T-helper 2 cell treated with Interferon-gamma antibody and Interleukin-4, amounts not matched to agents 5 μg/mL and 100 μg/mL, for 36 hours (primary cell): ENCODE data around the gene ATP11A.

Experiments
- DNase-seq: peaks from one replicate; pipeline ENCODE4 v3.0.0; 2021; ENCODE audit warnings: low spot score
- H3K27ac Mint-ChIP-seq: one replicate; pipeline ENCODE4 v1.8.0; 2021; ENCODE audit warnings: mild to moderate bottlenecking, mixed read lengths
- H3K27me3 Mint-ChIP-seq: one replicate; pipeline ENCODE4 v1.8.0; 2021; ENCODE audit warnings: low read depth, mixed read lengths
- H3K36me3 Mint-ChIP-seq: one replicate; pipeline ENCODE4 v1.8.0; 2021; ENCODE audit warnings: low read depth, mixed read lengths
- H3K4me1 Mint-ChIP-seq: one replicate; pipeline ENCODE4 v1.8.0; 2021; ENCODE audit warnings: low read depth, mixed read lengths
- H3K4me3 Mint-ChIP-seq: one replicate; pipeline ENCODE4 v1.8.0; 2022; ENCODE audit warnings: mild to moderate bottlenecking, moderate library complexity, mixed read lengths
- H3K9me3 Mint-ChIP-seq: one replicate; pipeline ENCODE4 v1.8.0; 2021; ENCODE audit warnings: mixed read lengths

Gene ATP11A

GRCh38 chr13:112689303-112690245, at the start of gene ATP11A:
ATP11A (plus strand) TSS chr13:112690038; CDS start chr13:112690417, 379 bp downstream.
- H3K4me1 Mint-ChIP-seq = peaks cover 42% of the 10 kb centered on the region
- H3K9me3 Mint-ChIP-seq = no peaks in the 10 kb centered on the region
- peak within 1 kb of the TSS; percentile 92 for H3K27ac Mint-ChIP-seq
- H3K27me3 Mint-ChIP-seq = no peaks in the 10 kb centered on the region
- DNase-seq = peak; percentile 86
- H3K4me3 Mint-ChIP-seq = peak within 1 kb of the TSS; percentile 90
- H3K36me3 Mint-ChIP-seq = peaks cover 3% of the 10 kb centered on the region

- Mint-ChIP-seq H3K27me3 (peaks cover 21% of the 10 kb centered on the region), H3K27ac (no peak overlapping the region), H3K4me3 (no peak overlapping the region), H3K36me3 (no peaks in the 10 kb centered on the region), H3K9me3 (no peaks in the 10 kb centered on the region), H3K4me1 (peaks cover 6% of the 10 kb centered on the region)
- DNase-seq = no peak
Observed at GRCh38 chr13:112641456-112642089, 48.3 kb upstream of the ATP11A start.

- DNase-seq = no peak
- H3K4me3 Mint-ChIP-seq = no peak overlapping the region
- H3K4me1 Mint-ChIP-seq = peaks cover 6% of the 10 kb centered on the region
- H3K36me3 Mint-ChIP-seq = no peaks in the 10 kb centered on the region
- H3K9me3 Mint-ChIP-seq = no peaks in the 10 kb centered on the region
- H3K27me3 Mint-ChIP-seq = peaks cover 21% of the 10 kb centered on the region
- no peak overlapping the region for H3K27ac Mint-ChIP-seq
Observed at GRCh38 chr13:112642090-112642460, 47.8 kb upstream of the ATP11A start.

GRCh38 chr13:112643759-112644459, 45.9 kb upstream of the ATP11A start:
- peaks cover 5% of the 10 kb centered on the region for H3K4me1 Mint-ChIP-seq
- no peaks in the 10 kb centered on the region for H3K36me3 Mint-ChIP-seq
- peaks cover 9% of the 10 kb centered on the region for H3K27me3 Mint-ChIP-seq
- no peak for DNase-seq
- H3K27ac Mint-ChIP-seq = no peak overlapping the region
- no peaks in the 10 kb centered on the region for H3K9me3 Mint-ChIP-seq
- no peak overlapping the region for H3K4me3 Mint-ChIP-seq

GRCh38 chr13:112645327-112645914, 44.4 kb upstream of the ATP11A start:
- no peaks in the 10 kb centered on the region for H3K36me3 Mint-ChIP-seq
- DNase-seq = no peak
- no peaks in the 10 kb centered on the region for H3K9me3 Mint-ChIP-seq
- H3K27ac Mint-ChIP-seq = no peak overlapping the region
- no peak overlapping the region for H3K4me3 Mint-ChIP-seq
- H3K27me3 Mint-ChIP-seq = peaks cover 4% of the 10 kb centered on the region
- H3K4me1 Mint-ChIP-seq = no peaks in the 10 kb centered on the region

- DNase-seq = no peak
- no peak overlapping the region for H3K27ac Mint-ChIP-seq
- no peaks in the 10 kb centered on the region for H3K27me3 Mint-ChIP-seq
- H3K36me3 Mint-ChIP-seq = no peaks in the 10 kb centered on the region
- no peaks in the 10 kb centered on the region for H3K9me3 Mint-ChIP-seq
- no peak overlapping the region for H3K4me3 Mint-ChIP-seq
- no peaks in the 10 kb centered on the region for H3K4me1 Mint-ChIP-seq
Observed at GRCh38 chr13:112647256-112647655, 42.6 kb upstream of the ATP11A start.

- Mint-ChIP-seq H3K9me3 (no peaks in the 10 kb centered on the region), H3K4me3 (no peak overlapping the region), H3K27ac (no peak overlapping the region), H3K27me3 (no peaks in the 10 kb centered on the region), H3K4me1 (no peaks in the 10 kb centered on the region), H3K36me3 (no peaks in the 10 kb centered on the region)
- DNase-seq = no peak
Observed at GRCh38 chr13:112648101-112648500, 41.7 kb upstream of the ATP11A start.

GRCh38 chr13:112648966-112649690, 40.7 kb upstream of the ATP11A start:
- H3K9me3 Mint-ChIP-seq = no peaks in the 10 kb centered on the region
- H3K4me1 Mint-ChIP-seq = no peaks in the 10 kb centered on the region
- no peaks in the 10 kb centered on the region for H3K27me3 Mint-ChIP-seq
- no peak overlapping the region for H3K4me3 Mint-ChIP-seq
- no peak for DNase-seq
- H3K36me3 Mint-ChIP-seq = no peaks in the 10 kb centered on the region
- H3K27ac Mint-ChIP-seq = no peak overlapping the region

GRCh38 chr13:112651311-112651710, 38.5 kb upstream of the ATP11A start:
- Mint-ChIP-seq H3K4me3 (no peak overlapping the region), H3K4me1 (no peaks in the 10 kb centered on the region), H3K27me3 (no peaks in the 10 kb centered on the region), H3K9me3 (no peaks in the 10 kb centered on the region), H3K36me3 (no peaks in the 10 kb centered on the region), H3K27ac (no peak overlapping the region)
- no peak for DNase-seq

GRCh38 chr13:112651750-112652511, 37.9 kb upstream of the ATP11A start:
- Mint-ChIP-seq H3K9me3 (no peaks in the 10 kb centered on the region), H3K4me1 (no peaks in the 10 kb centered on the region), H3K27ac (no peak overlapping the region), H3K4me3 (no peak overlapping the region), H3K36me3 (no peaks in the 10 kb centered on the region), H3K27me3 (no peaks in the 10 kb centered on the region)
- DNase-seq = no peak

GRCh38 chr13:112652512-112653070, 37.2 kb upstream of the ATP11A start:
- Mint-ChIP-seq H3K36me3 (no peaks in the 10 kb centered on the region), H3K27me3 (no peaks in the 10 kb centered on the region), H3K4me1 (no peaks in the 10 kb centered on the region), H3K27ac (no peak overlapping the region), H3K9me3 (no peaks in the 10 kb centered on the region), H3K4me3 (no peak overlapping the region)
- no peak for DNase-seq

- no peak for DNase-seq
- no peaks in the 10 kb centered on the region for H3K4me1 Mint-ChIP-seq
- no peaks in the 10 kb centered on the region for H3K27me3 Mint-ChIP-seq
- no peak overlapping the region for H3K4me3 Mint-ChIP-seq
- no peaks in the 10 kb centered on the region for H3K9me3 Mint-ChIP-seq
- H3K27ac Mint-ChIP-seq = no peak overlapping the region
- H3K36me3 Mint-ChIP-seq = no peaks in the 10 kb centered on the region
Observed at GRCh38 chr13:112653071-112653470, 36.8 kb upstream of the ATP11A start.
